ENCODE results near the gene LAMC1.

DNA sequence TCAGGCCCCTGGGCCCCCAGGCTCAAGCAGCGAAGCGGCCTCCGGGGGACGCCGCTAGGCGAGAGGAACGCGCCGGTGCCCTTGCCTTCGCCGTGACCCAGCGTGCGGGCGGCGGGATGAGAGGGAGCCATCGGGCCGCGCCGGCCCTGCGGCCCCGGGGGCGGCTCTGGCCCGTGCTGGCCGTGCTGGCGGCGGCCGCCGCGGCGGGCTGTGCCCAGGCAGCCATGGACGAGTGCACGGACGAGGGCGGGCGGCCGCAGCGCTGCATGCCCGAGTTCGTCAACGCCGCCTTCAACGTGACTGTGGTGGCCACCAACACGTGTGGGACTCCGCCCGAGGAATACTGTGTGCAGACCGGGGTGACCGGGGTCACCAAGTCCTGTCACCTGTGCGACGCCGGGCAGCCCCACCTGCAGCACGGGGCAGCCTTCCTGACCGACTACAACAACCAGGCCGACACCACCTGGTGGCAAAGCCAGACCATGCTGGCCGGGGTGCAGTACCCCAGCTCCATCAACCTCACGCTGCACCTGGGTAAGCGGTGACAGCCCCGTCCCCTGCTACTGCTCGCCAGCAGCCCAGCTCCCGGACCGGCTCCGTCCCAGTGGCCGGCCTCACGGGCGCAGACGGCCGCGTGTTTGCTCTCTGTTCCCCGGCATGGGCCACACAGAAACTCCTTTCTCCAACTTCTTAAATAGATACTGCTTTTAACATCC lies 539 bp downstream of the LAMC1 start:
- TF ChIP-seq CTCF (conservative IDR thresholded peaks at IDR 0.05; ENCODE audit: low read depth, low read length) (peak; percentile 58), EZH2 (IDR thresholded peaks at IDR 0.05; ENCODE audit: low read length, unreplicated experiment) (no peak), EZH2phosphoT487 (IDR thresholded peaks at IDR 0.05; ENCODE audit: borderline replicate concordance, low read length) (no peak)

Data from PC-3 (cell line).